Fibroblast of lung (primary cell): ENCODE results near the gene KRTAP6-2. TPM values are rescaled to one million over a fixed set of nuclear protein-coding genes. Genes with fewer than 3 reads are reported as not detected.

Experiments
- DNase-seq, 2 donors: peaks; one replicate each; pipeline versions ENCODE4 v3.0.0 to v3.0.0-alpha.2; 2010; ENCODE audit warnings: low read depth in 2 of 2
- H2AFZ ChIP-seq: 2 replicates; pipeline ENCODE4 v1.5.1; 2012; ENCODE audit warnings: low read length, control low read depth, inconsistent platforms
- H3K27ac ChIP-seq: 2 replicates; pipeline ENCODE4 v1.5.1; 2011; ENCODE audit warnings: low read length, control low read depth; ENCODE audit not compliant: insufficient read depth
- H3K27me3 ChIP-seq: 2 replicates; pipeline ENCODE4 v1.5.1; 2011; ENCODE audit warnings: mild to moderate bottlenecking, low read length; ENCODE audit not compliant: control insufficient read depth, insufficient read depth
- H3K36me3 ChIP-seq: 2 replicates; pipeline ENCODE4 v1.5.1; 2011; ENCODE audit warnings: low read length; ENCODE audit not compliant: control insufficient read depth, insufficient read depth
- H3K4me1 ChIP-seq: 2 replicates; pipeline ENCODE4 v1.5.1; 2011; ENCODE audit warnings: low read length; ENCODE audit not compliant: control insufficient read depth, insufficient read depth; ENCODE audit errors: extremely low read depth
- H3K4me2 ChIP-seq: 2 replicates; pipeline ENCODE4 v1.5.1; 2011; ENCODE audit warnings: low read length, control low read depth; ENCODE audit not compliant: insufficient read depth; ENCODE audit errors: extremely low read depth
- H3K4me3 ChIP-seq, 4 experiments: fragments of 200-600 bp in 1 of 4; sonication (generic) in 1 of 4; replicated peaks in 1 of 4; 2 replicates each; pipeline ENCODE4 v1.5.1; 2011 to 2016; ENCODE audit warnings: low read length in 4 of 4, low read depth in 3 of 4, mild to moderate bottlenecking in 3 of 4, control low read depth in 2 of 4, inconsistent platforms in 1 of 4, mixed read lengths in 1 of 4; ENCODE audit not compliant: insufficient read depth in 1 of 4; ENCODE audit errors: control extremely low read depth in 1 of 4
- H3K79me2 ChIP-seq: 2 replicates; pipeline ENCODE4 v1.5.1; 2012; ENCODE audit warnings: mild to moderate bottlenecking, low read length, inconsistent platforms; ENCODE audit not compliant: control insufficient read depth, insufficient read depth
- H3K9ac ChIP-seq: 2 replicates; pipeline ENCODE4 v1.5.1; 2011; ENCODE audit warnings: mild to moderate bottlenecking, low read length, control low read depth; ENCODE audit not compliant: insufficient read depth
- H3K9me3 ChIP-seq: 2 replicates; pipeline ENCODE4 v1.5.1; 2012; ENCODE audit warnings: low read depth, low read length; ENCODE audit not compliant: control insufficient read depth, insufficient read depth
- H4K20me1 ChIP-seq: 2 replicates; pipeline ENCODE4 v1.5.1; 2011; ENCODE audit warnings: low read length; ENCODE audit not compliant: control insufficient read depth, insufficient read depth; ENCODE audit errors: extremely low read depth
- EZH2 ChIP-seq: IDR thresholded peaks from 2 replicates; pipeline ENCODE4 v1.5.1; 2012; ENCODE audit warnings: low read length, control low read depth, mild to moderate bottlenecking; ENCODE audit errors: missing control alignments
- polyA plus RNA-seq, 2 donors: library from polyadenylated mRNA; depleted of rRNA in 1 of 2; stranded (reverse) in 1 of 2; unstranded in 1 of 2; fragments of >200 nt; gene quantifications; 2 replicates each; pipeline ENCODE4 v1.2.1, GENCODE V29; 2011 to 2012; ENCODE audit warnings: missing spikeins in 1 of 2
- total RNA-seq: library from RNA; depleted of rRNA; stranded (reverse); fragments of >200 nt; gene quantifications from 2 replicates; pipeline ENCODE4 v1.2.1, GENCODE V29; 2014
- TF ChIP-seq, protein P1 (sequence below), 2 donors: IDR thresholded peaks in 1 of 2; conservative IDR thresholded peaks in 1 of 2; 1 replicate in 1 of 2; 2 replicates in 1 of 2; pipeline ENCODE4 v1.5.1; 2011 to 2012; ENCODE audit warnings: low read length in 2 of 2, control low read depth in 1 of 2, inconsistent platforms in 1 of 2, low read depth in 1 of 2, mild to moderate bottlenecking in 1 of 2

The KRTAP6-2 gene
- total and polyA plus RNA-seq, 2 donors (not counting 1 experiment from before 2014, with no cell fraction given), result not detected

DNA sequence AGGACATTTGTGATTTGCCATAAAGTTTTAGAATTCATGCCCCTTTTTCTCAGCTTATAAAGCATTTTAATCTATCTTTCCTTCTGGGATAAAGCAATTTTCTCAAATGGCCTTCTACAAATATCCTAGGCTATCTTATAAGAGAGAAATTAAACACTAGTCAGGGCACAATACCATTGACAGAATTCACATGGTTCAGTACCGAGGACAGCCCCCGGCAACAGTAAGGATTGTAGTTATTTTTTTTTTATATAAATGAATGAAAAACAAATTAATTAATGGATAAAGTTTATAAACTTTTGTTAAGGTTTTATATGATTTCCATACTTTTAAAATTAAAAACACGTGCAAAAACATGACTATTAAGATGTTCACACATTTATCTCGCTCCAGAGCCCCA is 29.4 kb upstream of the KRTAP6-2 start:
- no peak overlapping the region for H3K4me2 ChIP-seq
- no peaks in the 10 kb centered on the region for H3K4me1 ChIP-seq
- TF ChIP-seq, protein P1, sequence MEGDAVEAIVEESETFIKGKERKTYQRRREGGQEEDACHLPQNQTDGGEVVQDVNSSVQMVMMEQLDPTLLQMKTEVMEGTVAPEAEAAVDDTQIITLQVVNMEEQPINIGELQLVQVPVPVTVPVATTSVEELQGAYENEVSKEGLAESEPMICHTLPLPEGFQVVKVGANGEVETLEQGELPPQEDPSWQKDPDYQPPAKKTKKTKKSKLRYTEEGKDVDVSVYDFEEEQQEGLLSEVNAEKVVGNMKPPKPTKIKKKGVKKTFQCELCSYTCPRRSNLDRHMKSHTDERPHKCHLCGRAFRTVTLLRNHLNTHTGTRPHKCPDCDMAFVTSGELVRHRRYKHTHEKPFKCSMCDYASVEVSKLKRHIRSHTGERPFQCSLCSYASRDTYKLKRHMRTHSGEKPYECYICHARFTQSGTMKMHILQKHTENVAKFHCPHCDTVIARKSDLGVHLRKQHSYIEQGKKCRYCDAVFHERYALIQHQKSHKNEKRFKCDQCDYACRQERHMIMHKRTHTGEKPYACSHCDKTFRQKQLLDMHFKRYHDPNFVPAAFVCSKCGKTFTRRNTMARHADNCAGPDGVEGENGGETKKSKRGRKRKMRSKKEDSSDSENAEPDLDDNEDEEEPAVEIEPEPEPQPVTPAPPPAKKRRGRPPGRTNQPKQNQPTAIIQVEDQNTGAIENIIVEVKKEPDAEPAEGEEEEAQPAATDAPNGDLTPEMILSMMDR (conservative IDR thresholded peaks at IDR 0.05 in 1 of 2, IDR thresholded peaks at IDR 0.05 in 1 of 2; ENCODE audit: low read depth in 1 of 2, low read length in 2 of 2), result no peak
- no peak for TF ChIP-seq EZH2
- no peak overlapping the region for H3K9ac ChIP-seq
- H3K79me2 ChIP-seq, result no peaks in the 10 kb centered on the region
- DNase-seq, result no peak
- H4K20me1 ChIP-seq, result no peaks in the 10 kb centered on the region
- H3K27me3 ChIP-seq, result no peaks in the 10 kb centered on the region
- no peak overlapping the region for H2AFZ ChIP-seq
- no peak overlapping the region for H3K4me3 ChIP-seq
- no peaks in the 10 kb centered on the region for H3K36me3 ChIP-seq
- no peak overlapping the region for H3K27ac ChIP-seq
- H3K9me3 ChIP-seq, result no peaks in the 10 kb centered on the region

DNA sequence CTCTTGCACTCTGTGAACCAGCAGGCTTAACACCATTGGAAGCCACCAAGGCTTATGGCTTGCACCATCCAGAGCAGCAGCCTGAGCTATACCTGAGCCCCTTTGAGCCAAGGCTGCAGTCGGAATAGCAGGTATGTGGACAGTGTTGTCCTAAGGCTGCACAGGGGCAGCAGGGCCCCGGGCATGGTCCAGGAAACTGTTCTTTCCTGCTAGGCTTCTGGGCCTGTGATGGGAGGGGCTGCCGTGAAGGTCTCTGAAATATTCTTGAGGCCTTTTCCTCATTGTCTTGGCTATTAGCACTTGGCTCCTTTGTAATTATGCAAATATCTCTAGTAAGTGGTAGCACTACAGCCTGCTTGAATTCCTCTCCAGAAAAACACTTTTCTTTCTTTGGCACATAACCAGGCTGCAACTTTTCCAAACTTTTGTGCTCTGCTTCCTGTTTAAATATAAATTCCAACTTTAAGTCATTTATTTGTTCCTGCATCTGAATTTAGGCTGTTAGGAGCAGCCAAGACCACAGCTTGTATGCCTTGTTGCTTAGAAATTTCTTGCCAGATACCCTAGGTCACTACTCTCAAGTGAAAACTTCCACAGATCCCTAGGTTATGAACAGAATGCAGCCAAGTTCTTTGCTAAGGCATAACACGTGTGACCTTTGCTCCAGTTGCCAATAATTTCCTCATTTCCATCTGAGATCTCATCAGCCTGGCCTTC is 26.9 kb upstream of the KRTAP6-2 start:
- Histone ChIP-seq H3K4me1 (no peaks in the 10 kb centered on the region), H3K36me3 (no peaks in the 10 kb centered on the region), H3K4me2 (no peak overlapping the region), H3K27ac (no peak overlapping the region), H3K27me3 (no peaks in the 10 kb centered on the region), H2AFZ (no peak overlapping the region), H3K4me3 (no peak overlapping the region), H4K20me1 (no peaks in the 10 kb centered on the region), H3K9me3 (no peaks in the 10 kb centered on the region), H3K79me2 (no peaks in the 10 kb centered on the region), H3K9ac (no peak overlapping the region)
- TF ChIP-seq EZH2, result no peak
- TF ChIP-seq, protein P1 (conservative IDR thresholded peaks at IDR 0.05 in 1 of 2, IDR thresholded peaks at IDR 0.05 in 1 of 2; ENCODE audit: low read depth in 1 of 2, low read length in 2 of 2), result no peak
- DNase-seq, result no peak

DNA sequence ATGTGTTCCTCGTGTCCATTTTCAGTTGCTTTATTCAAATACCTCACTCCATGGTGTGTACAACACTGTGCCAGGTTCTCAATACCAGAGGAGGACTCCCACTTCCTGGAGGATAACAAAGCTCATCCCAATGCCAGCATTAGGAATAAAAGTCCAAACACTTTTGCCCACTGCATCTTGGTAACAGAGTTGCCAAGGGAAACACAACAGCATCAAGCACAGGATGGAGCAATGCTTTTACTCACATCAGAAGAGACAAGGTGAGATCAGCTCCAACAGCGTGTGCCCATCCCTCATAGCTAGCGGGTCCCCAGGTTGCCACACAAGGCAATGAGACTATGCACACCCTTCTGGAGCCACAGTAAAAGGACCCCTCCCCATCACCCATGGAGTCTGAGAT is 24.7 kb upstream of the KRTAP6-2 start:
- no peak overlapping the region for H3K4me3 ChIP-seq
- no peak for DNase-seq
- no peaks in the 10 kb centered on the region for H3K9me3 ChIP-seq
- H3K4me1 ChIP-seq, result no peaks in the 10 kb centered on the region
- H3K79me2 ChIP-seq, result no peaks in the 10 kb centered on the region
- H3K27me3 ChIP-seq, result no peaks in the 10 kb centered on the region
- H3K4me2 ChIP-seq, result no peak overlapping the region
- no peak overlapping the region for H3K9ac ChIP-seq
- no peaks in the 10 kb centered on the region for H3K36me3 ChIP-seq
- no peak overlapping the region for H3K27ac ChIP-seq
- H4K20me1 ChIP-seq, result no peaks in the 10 kb centered on the region
- no peak for TF ChIP-seq EZH2
- TF ChIP-seq, protein P1 (conservative IDR thresholded peaks at IDR 0.05 in 1 of 2, IDR thresholded peaks at IDR 0.05 in 1 of 2; ENCODE audit: low read depth in 1 of 2, low read length in 2 of 2), result no peak
- H2AFZ ChIP-seq, result no peak overlapping the region
